BE2C (cell line): Measurements from ENCODE around the gene PTBP1.

Source experiments
- DNase-seq: peaks from one replicate; pipeline ENCODE4 v3.0.0-alpha.2; 2020
- H3K27me3 ChIP-seq: fragments of 250-450 bp; sonication (Bioruptor Pico); 2 replicates; pipeline ENCODE4 v1.5.1; 2020; ENCODE audit warnings: mild to moderate bottlenecking
- H3K36me3 ChIP-seq: fragments of 250-450 bp; sonication (Bioruptor Pico); 2 replicates; pipeline ENCODE4 v1.5.1; 2020; ENCODE audit warnings: mild to moderate bottlenecking
- H3K4me1 ChIP-seq: fragments of 250-450 bp; sonication (Bioruptor Pico); 2 replicates; pipeline ENCODE4 v1.5.1; 2020
- H3K4me3 ChIP-seq: 2 replicates; pipeline ENCODE4 v1.5.1; 2011; ENCODE audit warnings: low read depth, low read length
- H3K9me3 ChIP-seq: fragments of 250-450 bp; sonication (Bioruptor Pico); 2 replicates; pipeline ENCODE4 v1.5.1; 2020
- CTCF ChIP-seq: IDR thresholded peaks from 2 replicates; pipeline ENCODE4 v1.5.1; 2012; ENCODE audit warnings: mild to moderate bottlenecking, low read depth, low read length

The PTBP1 gene

DNA sequence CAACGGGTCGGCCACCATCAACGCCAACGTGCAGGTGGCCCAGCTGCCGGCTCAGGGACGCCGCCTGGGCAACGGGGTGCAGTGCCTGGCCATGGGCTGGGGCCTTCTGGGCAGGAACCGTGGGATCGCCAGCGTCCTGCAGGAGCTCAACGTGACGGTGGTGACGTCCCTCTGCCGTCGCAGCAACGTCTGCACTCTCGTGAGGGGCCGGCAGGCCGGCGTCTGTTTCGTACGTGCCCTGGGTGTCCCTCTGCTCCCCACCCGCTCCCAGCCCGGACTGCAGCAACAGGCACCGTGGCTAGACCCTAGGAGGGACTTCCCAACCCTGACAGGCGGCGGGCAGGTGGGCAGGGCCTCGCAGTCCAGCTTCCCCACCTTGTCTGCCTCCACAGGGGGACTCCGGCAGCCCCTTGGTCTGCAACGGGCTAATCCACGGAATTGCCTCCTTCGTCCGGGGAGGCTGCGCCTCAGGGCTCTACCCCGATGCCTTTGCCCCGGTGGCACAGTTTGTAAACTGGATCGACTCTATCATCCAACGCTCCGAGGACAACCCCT is 58.4 kb downstream of the PTBP1 start:
- no peaks in the 10 kb centered on the region for H3K4me1 ChIP-seq
- no peaks in the 10 kb centered on the region for H3K9me3 ChIP-seq
- DNase-seq: no peak
- H3K4me3 ChIP-seq: no peak overlapping the region
- H3K27me3 ChIP-seq: peaks cover 50% of the 10 kb centered on the region
- no peak for TF ChIP-seq CTCF
- no peaks in the 10 kb centered on the region for H3K36me3 ChIP-seq

GRCh38 chr19:858284-858683 is 61.0 kb downstream of the PTBP1 start:
- peaks cover 42% of the 10 kb centered on the region for H3K27me3 ChIP-seq
- peaks cover 3% of the 10 kb centered on the region; the same call in 1 of the 2 replicates for H3K9me3 ChIP-seq
- H3K4me3 ChIP-seq: no peak overlapping the region
- no peaks in the 10 kb centered on the region for H3K36me3 ChIP-seq
- DNase-seq: no peak
- no peak for TF ChIP-seq CTCF
- H3K4me1 ChIP-seq: no peaks in the 10 kb centered on the region

GRCh38 chr19:858868-859843 is 61.9 kb downstream of the PTBP1 start, which contains the start of gene CFD:
Gene CFD, plus strand, starts transcription at chr19:859664. Its CDS starts 26 bp downstream, at chr19:859690.
- H3K36me3 ChIP-seq: no peaks in the 10 kb centered on the region
- H3K4me1 ChIP-seq: 0 out of 2 replicates have a peak, but pooled peaks cover 2% of the 10 kb centered on the region
- TF ChIP-seq CTCF: no peak
- no peak within 1 kb of the TSS for H3K4me3 ChIP-seq
- H3K9me3 ChIP-seq: peaks cover 3% of the 10 kb centered on the region; the same call in 1 of the 2 replicates
- no peak for DNase-seq
- H3K27me3 ChIP-seq: peaks cover 41% of the 10 kb centered on the region

DNA sequence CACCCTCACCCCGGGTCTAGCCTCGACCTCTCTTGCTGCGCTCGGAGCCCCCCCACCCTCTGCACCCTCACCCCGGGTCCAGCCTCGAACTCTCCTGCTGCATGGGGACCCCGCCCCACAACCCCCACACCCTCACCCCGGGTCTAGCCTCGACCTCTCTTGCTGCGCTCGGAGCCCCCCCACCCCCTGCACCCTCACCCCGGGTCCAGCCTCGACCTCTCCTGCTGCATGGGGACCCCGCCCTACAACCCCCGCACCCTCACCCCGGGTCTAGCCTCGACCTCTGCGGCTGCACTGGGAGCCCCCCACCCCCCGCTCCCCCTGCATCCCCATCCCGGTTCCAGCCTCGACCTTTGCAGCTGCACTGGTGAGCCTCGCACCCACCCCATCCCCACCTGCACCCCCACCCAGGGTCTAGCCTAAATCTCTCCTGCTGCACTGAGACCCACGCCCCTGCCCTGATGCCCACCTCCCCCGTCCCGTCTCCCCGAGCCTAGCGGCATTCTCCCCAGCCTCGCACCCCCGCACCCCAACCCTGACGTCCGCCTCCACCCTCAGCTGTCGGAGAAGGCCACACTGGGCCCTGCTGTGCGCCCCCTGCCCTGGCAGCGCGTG is 64.0 kb downstream of the PTBP1 start:
- no peak for DNase-seq
- no peak overlapping the region for H3K4me3 ChIP-seq
- no peak for TF ChIP-seq CTCF

More for the DNA sequence above, 64.0 kb downstream of the PTBP1 start:
- no peaks in the 10 kb centered on the region for H3K36me3 ChIP-seq
- H3K4me1 ChIP-seq: 0 out of 2 replicates have a peak, but pooled peaks cover 2% of the 10 kb centered on the region
- H3K9me3 ChIP-seq: peaks cover 3% of the 10 kb centered on the region; the same call in 1 of the 2 replicates
- H3K27me3 ChIP-seq: peaks cover 28% of the 10 kb centered on the region
